ENCODE data around the gene CCDC148. TPM values are rescaled to one million over a fixed set of nuclear protein-coding genes. Genes with fewer than 3 reads are reported as not detected.

CCDC148 gene
- total RNA-seq, result 3.4 TPM

DNA sequence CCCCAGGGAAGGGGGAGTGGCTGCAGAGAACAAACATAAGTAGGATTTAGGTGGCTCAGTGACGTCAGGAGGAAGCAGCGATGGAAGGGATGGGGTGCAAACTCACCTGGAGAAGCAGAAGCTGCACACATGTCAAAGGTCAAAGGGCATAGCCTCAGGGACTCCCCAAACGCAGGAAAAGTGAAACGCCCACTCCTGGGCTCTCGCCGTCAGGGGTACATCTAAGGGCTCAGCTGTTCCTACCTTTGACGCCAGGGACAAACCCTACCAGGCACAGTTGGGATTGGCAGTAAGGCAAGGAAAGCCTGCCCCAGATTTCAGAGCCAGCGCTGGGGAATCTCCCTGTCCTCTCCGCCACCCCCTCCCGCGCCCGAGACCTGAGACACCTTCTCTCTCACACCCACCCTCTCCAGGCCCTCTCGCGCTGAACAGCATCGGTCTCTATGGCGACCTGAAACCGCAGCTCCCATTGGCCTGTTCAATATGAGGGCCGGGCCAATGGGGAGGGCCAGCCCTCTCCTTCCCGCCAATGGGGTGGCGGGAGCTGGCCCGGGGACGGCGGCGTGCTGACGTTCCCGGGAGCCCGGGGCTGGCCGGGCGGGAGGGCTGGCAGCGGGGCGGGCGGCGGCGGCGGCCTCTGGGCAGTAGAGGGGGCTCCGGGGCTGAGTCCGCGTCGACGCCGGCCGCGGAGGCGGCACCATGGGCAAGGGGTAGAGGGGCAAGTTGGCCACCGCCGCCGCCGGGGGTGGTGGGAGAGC, at the start of gene CCDC148, which contains the start of gene PKP4:
Gene CCDC148, minus strand, starts transcription at position 445 of the 758 bp plus-strand sequence. Its CDS starts 314 bp downstream, at position 131.
Gene PKP4, plus strand, starts transcription at position 644 of the 758 bp plus-strand sequence. CDS start 76,233 bp downstream, outside the sequence.
- peak; percentile 89 for DNase-seq (ENCODE audit: low spot score)

DNA sequence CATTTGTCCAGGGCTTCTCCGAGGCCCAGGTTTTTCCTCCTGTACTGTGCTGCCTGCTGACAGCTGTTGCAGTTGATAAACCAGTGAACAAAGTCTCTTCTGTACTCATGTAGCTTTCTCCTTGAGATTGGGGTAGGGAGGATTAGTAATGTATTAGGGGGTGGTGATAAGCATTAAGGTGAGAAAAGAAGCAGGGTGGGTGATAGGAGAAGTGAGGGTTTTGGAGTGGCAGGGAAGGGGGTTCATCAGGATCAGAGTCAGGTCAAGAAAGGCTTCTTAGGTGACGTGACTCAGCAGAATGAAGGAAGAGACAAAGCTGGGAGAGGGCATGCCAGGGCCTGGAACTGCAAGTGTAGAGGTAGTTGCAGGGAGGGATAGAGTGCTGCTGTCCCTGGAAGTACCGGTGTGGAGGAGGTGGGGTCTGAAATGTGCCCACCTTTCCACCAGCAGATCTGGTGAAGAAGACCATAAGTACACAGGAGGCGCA, 48.9 kb upstream of the CCDC148 start:
- DNase-seq (ENCODE audit: low spot score), result no peak

- no peak for DNase-seq (ENCODE audit: low spot score)
Observed at GRCh38 chr2:158504088-158504487, 47.5 kb upstream of the CCDC148 start.

- DNase-seq (ENCODE audit: low spot score), result no peak
Observed at GRCh38 chr2:158502974-158503373, 46.4 kb upstream of the CCDC148 start.

- DNase-seq (ENCODE audit: low spot score), result no peak
Observed at GRCh38 chr2:158501301-158501700, 44.7 kb upstream of the CCDC148 start.

DNA sequence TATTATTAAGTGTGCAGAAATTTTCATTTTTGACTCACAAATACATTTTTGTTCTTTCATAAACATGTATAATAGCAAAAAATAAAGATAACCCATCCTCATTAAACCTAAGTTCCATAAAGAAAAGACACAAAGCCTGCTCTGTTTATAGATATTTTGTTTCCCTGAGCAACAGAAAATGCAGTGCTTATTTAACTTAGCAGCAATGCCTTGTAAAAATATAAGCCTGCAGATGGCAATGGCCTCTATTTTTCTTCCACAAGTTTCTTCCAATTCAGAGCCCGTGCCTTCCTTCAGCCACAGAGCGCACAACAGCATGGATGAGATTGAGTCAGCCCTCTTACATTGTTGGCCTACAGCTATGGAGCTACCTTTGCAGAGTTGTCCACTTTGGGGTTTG, 43.8 kb upstream of the CCDC148 start:
- no peak for DNase-seq (ENCODE audit: low spot score)

DNA sequence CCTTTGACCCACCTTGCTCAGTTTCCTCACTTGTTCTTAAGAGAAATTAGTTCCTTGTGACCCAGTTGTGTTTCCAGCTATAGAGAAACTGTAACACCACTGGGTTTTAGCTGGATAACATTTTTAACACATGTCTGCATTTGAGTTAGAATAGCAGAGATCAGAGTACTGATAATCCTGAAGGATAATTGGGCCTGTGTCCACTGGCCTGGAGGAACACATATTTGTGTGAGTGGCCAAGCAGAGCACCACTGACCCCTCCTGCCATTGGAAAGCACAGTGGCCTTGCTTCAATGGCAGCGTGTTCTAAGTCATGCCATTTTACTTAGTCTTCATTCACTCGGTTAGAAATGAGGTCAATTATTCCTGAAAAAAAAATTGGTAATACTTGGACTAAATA, 42.8 kb upstream of the CCDC148 start:
- no peak for DNase-seq (ENCODE audit: low spot score)

- no peak for DNase-seq (ENCODE audit: low spot score)
Observed at GRCh38 chr2:158498749-158499136, 42.2 kb upstream of the CCDC148 start.

- no peak for DNase-seq (ENCODE audit: low spot score)
Observed at GRCh38 chr2:158498043-158498748, 41.6 kb upstream of the CCDC148 start.

- no peak for DNase-seq (ENCODE audit: low spot score)
Observed at GRCh38 chr2:158497486-158497885, 40.9 kb upstream of the CCDC148 start.

GRCh38 chr2:158496986-158497385, 40.4 kb upstream of the CCDC148 start:
- no peak for DNase-seq (ENCODE audit: low spot score)

- no peak for DNase-seq (ENCODE audit: low spot score)
Observed at GRCh38 chr2:158495175-158495574, 38.6 kb upstream of the CCDC148 start.

DNA sequence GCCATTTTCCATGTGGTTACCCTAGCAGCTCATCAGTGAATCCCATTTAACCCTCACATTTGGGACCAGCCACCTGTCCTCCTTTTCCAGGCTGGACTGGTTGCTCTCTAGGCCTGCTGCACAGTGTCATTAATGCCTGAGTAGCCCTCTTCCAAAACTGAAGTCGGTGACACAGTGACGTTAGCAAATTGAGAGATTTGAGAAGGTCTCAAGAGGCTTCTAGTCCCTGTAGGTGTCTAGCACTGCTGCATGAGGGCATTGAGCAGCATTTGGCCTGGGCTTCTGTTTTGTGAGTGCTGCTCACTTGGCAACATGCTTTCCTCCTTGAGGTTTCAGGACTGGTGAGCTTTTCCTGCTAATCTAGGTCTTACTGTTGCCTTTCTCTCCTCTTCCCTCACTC, 36.9 kb upstream of the CCDC148 start:
- no peak for DNase-seq (ENCODE audit: low spot score)

DNA sequence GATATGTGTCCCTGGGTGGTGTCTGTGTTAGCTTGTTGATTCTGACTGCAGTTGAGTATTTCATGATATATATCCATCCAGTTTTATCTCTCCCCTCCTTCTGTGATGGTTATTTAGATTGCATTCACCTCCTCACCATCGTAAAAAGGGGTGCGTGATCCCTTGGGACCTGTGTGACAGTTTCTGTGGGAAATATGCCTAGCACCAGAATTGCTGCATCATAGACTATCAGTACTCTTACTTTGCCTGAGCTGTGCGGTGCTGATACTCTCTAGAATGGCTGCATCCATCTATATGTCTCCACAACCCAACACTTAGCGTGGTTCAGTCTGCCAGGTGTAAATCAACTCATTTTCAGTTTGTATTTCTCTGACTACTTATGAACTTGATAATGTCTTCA, 34.5 kb upstream of the CCDC148 start:
- no peak for DNase-seq (ENCODE audit: low spot score)

GRCh38 chr2:158489366-158490112, 33.0 kb upstream of the CCDC148 start:
- DNase-seq (ENCODE audit: low spot score), result no peak

DNA sequence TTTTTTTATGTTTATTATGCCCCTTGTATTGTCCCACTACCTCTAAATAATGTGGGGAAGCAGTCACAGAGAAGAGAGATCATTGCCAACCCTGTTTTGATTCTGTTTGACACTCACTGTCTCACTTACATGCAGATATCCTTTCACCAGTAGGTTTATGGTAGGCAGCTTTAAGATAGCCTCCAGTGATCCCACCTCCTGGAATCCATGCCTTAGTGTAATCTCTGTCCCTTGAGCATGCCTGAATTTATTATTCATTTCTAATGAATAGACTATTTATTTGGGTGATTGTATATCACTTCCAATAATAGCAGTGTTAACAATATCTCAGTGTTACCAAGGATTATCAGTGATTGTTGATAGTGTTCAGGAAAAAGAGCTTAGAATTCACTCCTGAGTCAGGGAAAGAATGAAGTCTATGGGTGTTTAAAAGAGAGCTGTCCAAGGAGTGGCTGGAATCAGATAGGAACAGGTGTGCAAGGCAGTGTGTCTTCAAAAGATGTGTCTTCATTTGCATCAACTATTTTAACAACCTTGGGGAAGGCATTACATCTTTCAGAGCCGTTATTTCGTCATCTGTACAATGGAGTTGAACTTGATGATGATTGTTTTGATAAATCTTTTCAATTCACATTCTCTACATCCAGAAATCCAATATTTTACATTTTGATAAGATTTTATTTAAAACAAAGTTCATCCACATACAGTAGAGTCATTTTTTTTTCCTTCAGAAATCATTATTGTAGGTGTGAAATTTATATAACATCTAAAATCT, 32.1 kb upstream of the CCDC148 start:
- no peak for DNase-seq (ENCODE audit: low spot score)

DNA sequence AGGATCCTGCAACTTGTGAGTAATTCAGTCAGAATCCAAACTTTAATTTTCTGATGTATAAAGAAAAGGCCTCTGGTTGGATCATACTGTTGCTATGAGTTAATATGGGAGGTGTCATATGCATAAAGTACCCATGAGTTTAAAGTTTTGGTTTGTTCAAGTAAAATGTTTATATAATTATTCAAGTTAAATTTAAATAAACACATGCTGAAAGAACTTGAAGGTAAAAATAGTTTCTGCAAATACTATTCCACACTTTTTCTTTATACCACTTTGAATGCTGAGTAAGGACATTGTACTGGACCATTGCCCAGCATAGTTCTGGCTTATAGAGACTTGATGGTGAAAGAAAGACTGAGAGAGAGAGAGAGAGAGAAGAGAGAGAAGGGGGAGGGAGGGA, 30.9 kb upstream of the CCDC148 start:
- DNase-seq (ENCODE audit: low spot score), result no peak

GRCh38 chr2:158486970-158487325, 30.4 kb upstream of the CCDC148 start:
- no peak for DNase-seq (ENCODE audit: low spot score)

GRCh38 chr2:158486150-158486969, 29.8 kb upstream of the CCDC148 start:
- no peak for DNase-seq (ENCODE audit: low spot score)

DNA sequence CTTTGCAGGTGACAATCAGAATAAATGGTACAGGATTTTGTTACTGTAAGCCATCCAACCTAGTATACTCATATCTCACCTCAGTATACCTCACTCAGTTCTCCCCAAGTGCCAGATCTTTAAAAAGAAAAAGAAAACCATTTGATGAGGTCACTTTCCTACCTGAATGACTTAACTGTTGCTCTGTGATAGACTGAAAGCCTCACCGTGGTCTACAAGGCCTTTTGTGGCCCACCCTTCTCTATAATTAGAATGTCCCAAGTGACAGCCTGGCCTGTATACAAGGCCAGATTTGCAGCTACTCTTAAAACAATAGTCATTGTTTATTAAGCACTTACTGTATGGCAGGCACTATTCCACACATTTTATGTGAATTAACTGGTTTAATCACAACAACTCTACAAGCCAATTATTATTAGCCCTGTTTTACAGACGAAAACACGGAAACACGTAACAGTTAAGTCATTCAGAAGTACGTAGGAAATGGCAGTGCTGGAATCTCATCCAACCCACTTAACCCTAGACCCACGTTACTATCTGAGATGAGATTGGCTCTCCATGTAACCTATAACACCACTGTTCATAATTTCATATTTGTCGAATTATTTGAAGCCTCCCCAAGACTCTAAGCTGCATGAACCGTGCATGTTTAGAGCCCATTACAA, 28.5 kb upstream of the CCDC148 start:
- DNase-seq (ENCODE audit: low spot score), result no peak

All from ureter (tissue), 1 donor.